ENCODE measurements around the gene KBTBD2.
A peak's percentile ranks its signal among the peaks of the same experiment; 100 is the strongest.
"Not testable (repeated sequence)": the region's sequence is repeated elsewhere in the genome, so short reads cannot be mapped to it uniquely, and the experiment has no call there.

The KBTBD2 gene

GRCh38 chr7:32901629-32902028 lies 10.1 kb upstream of the KBTBD2 start:
- no peaks in the 10 kb centered on the region for H3K36me3 Mint-ChIP-seq
- H3K4me3 Mint-ChIP-seq: no peak overlapping the region
- H3K27ac Mint-ChIP-seq: no peak overlapping the region
- H3K9me3 Mint-ChIP-seq: no peaks in the 10 kb centered on the region
- peaks cover 1% of the 10 kb centered on the region for H3K27me3 Mint-ChIP-seq
- peaks cover 13% of the 10 kb centered on the region for H3K4me1 Mint-ChIP-seq

DNA sequence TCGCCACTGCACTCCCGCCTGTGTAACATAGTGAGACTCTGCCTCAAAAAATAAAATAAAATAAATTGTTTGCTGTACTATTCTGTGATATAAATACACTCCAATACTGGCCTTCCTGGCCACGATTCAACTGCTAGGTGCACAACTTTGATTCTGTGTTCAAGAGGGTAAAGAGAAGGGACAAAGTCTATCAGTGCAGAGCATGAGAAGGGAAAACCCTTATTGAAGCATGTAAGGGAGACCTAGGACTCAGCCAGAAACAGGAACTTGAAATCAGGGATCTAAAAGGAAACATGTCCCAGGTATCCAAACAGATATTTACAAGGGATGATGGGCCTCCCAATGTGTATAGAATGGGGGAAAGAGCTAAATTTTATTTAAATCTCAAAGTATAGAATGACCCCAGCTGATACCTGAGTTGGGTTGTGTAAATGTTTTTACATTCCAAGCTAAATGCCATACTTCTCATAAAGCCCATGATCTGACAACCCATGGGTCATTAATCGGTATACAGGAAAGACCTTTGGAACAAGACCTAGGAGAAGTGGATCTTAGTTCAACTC lies 9.0 kb upstream of the KBTBD2 start:
- H3K4me3 Mint-ChIP-seq: no peak overlapping the region
- H3K27ac Mint-ChIP-seq: no peak overlapping the region
- H3K9me3 Mint-ChIP-seq: no peaks in the 10 kb centered on the region
- H3K4me1 Mint-ChIP-seq: peaks cover 13% of the 10 kb centered on the region
- peaks cover 1% of the 10 kb centered on the region for H3K27me3 Mint-ChIP-seq
- H3K36me3 Mint-ChIP-seq: no peaks in the 10 kb centered on the region

DNA sequence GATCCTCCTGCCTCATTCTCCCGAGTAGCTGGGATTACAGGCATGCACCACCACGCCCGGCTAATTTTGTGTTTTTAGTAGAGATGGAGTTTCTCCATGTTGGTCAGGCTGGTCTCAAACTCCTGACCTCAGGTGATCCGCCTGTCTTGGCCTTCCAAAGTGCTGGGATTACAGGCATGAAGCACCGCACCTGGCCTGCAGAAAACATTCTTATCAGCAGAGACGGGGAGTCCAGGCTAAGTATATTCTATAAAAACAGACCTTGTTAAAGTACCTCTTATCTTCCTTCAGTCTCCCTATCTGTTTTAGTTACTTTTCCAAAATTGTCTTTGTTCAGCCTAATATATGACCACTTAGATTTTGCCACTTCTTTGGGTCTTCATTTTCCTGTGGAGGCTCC lies 5.8 kb upstream of the KBTBD2 start:
- not testable (repeated sequence) for H3K4me3 Mint-ChIP-seq, H3K27ac Mint-ChIP-seq, H3K36me3 Mint-ChIP-seq, H3K27me3 Mint-ChIP-seq, H3K9me3 Mint-ChIP-seq
- H3K4me1 Mint-ChIP-seq: peaks cover 18% of the 10 kb centered on the region

GRCh38 chr7:32896564-32897347 lies 5.2 kb upstream of the KBTBD2 start:
- peaks cover 1% of the 10 kb centered on the region for H3K27me3 Mint-ChIP-seq
- H3K4me1 Mint-ChIP-seq: peaks cover 21% of the 10 kb centered on the region
- H3K27ac Mint-ChIP-seq: no peak overlapping the region
- H3K36me3 Mint-ChIP-seq: no peaks in the 10 kb centered on the region
- no peaks in the 10 kb centered on the region for H3K9me3 Mint-ChIP-seq
- H3K4me3 Mint-ChIP-seq: no peak overlapping the region

DNA sequence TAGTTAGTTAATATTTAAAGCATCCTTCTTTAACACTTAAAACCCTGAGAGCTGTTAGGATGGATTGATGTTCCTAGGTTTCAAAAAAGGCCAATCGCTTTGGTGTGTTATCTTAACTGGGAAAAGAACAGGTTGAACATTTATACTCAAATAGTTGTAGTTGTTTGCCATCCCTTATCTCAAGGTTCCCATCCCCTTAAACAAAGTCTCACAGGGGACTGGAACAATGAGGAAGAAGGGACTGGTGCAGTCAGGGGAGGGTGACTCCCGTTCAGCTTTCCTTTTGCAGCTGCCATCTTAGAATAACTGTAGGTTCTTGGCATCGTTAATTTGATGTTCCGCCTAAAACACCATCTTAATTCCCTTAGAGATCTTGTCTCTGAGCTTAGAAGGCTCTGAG lies 2.6 kb upstream of the KBTBD2 start:
- Mint-ChIP-seq H3K27me3 (peaks cover 1% of the 10 kb centered on the region), H3K9me3 (no peaks in the 10 kb centered on the region), H3K4me3 (no peak overlapping the region), H3K36me3 (no peaks in the 10 kb centered on the region), H3K4me1 (peaks cover 32% of the 10 kb centered on the region), H3K27ac (peak overlapping the region; percentile 8)

- Mint-ChIP-seq H3K9me3 (no peaks in the 10 kb centered on the region), H3K36me3 (no peaks in the 10 kb centered on the region), H3K27ac (peak overlapping the region; percentile 99), H3K27me3 (peaks cover 1% of the 10 kb centered on the region), H3K4me1 (peaks cover 35% of the 10 kb centered on the region), H3K4me3 (no peak overlapping the region)
Measured at GRCh38 chr7:32893722-32894121, 2.2 kb upstream of the KBTBD2 start.

- Mint-ChIP-seq H3K4me1 (peaks cover 40% of the 10 kb centered on the region), H3K27me3 (peaks cover 1% of the 10 kb centered on the region), H3K27ac (peak overlapping the region; percentile 99), H3K4me3 (peak overlapping the region; percentile 93), H3K9me3 (no peaks in the 10 kb centered on the region), H3K36me3 (no peaks in the 10 kb centered on the region)
Measured at GRCh38 chr7:32893207-32893524, 1.6 kb upstream of the KBTBD2 start.

DNA sequence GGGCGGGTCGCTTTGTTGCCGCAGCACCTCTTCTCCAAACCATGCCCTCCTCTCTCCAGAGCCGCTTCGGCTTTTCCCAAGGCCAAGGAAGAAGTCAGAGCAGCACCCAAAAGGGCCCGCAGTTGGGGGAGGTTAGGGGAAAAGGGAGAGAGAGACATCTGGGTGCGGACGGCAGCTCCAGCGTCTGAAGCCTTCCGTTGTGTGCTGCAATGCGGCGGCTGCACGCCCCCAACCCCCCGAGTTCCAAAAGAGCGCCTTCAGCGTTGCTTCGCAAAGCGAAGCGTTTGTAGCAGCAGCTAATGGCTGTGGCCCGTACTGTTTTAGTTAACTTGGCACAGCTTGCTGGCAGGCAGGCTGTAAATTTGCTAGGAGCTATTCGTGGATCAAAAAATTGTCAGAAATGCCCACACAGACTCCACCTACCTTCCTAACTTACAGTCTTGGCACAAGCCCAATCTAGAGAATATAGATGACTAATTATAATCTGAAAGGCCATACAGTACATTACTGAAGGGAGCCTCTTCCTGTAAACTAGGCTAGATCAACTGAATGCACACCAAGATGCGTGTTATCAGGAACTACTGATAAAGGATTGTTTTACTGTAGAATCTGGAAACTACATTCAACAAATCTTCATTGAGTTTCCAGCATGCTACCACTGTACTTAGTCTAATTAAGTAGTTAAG lies 1.1 kb upstream of the KBTBD2 start:
- H3K27ac Mint-ChIP-seq: peak overlapping the region; percentile 99
- H3K27me3 Mint-ChIP-seq: peaks cover 1% of the 10 kb centered on the region
- H3K4me3 Mint-ChIP-seq: peak overlapping the region; percentile 93
- no peaks in the 10 kb centered on the region for H3K9me3 Mint-ChIP-seq
- peaks cover 45% of the 10 kb centered on the region for H3K4me1 Mint-ChIP-seq
- no peaks in the 10 kb centered on the region for H3K36me3 Mint-ChIP-seq

GRCh38 chr7:32891800-32892520 lies 400 bp upstream of the KBTBD2 start:
- Mint-ChIP-seq H3K27me3 (peaks cover under 1% of the 10 kb centered on the region), H3K27ac (peak overlapping the region; percentile 99), H3K9me3 (no peaks in the 10 kb centered on the region), H3K36me3 (no peaks in the 10 kb centered on the region), H3K4me1 (peaks cover 52% of the 10 kb centered on the region), H3K4me3 (peak overlapping the region; percentile 93)

DNA sequence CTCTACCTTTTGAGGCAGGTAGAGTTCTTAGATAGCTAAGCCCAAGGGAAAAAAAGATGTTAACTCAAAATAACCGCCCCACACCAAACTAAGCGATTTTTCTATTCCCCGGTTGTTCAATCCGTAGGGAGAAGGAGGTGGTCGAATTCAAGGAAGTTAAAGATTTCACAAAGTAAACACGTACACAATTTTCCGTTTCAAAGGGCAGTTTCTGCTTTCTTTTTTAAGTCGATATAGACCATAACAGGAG lies 842 bp downstream of the KBTBD2 start:
- H3K4me1 Mint-ChIP-seq: peaks cover 65% of the 10 kb centered on the region
- no peaks in the 10 kb centered on the region for H3K9me3 Mint-ChIP-seq
- H3K36me3 Mint-ChIP-seq: no peaks in the 10 kb centered on the region
- H3K27ac Mint-ChIP-seq: peak overlapping the region; percentile 98
- no peaks in the 10 kb centered on the region for H3K27me3 Mint-ChIP-seq
- peak overlapping the region; percentile 96 for H3K4me3 Mint-ChIP-seq

DNA sequence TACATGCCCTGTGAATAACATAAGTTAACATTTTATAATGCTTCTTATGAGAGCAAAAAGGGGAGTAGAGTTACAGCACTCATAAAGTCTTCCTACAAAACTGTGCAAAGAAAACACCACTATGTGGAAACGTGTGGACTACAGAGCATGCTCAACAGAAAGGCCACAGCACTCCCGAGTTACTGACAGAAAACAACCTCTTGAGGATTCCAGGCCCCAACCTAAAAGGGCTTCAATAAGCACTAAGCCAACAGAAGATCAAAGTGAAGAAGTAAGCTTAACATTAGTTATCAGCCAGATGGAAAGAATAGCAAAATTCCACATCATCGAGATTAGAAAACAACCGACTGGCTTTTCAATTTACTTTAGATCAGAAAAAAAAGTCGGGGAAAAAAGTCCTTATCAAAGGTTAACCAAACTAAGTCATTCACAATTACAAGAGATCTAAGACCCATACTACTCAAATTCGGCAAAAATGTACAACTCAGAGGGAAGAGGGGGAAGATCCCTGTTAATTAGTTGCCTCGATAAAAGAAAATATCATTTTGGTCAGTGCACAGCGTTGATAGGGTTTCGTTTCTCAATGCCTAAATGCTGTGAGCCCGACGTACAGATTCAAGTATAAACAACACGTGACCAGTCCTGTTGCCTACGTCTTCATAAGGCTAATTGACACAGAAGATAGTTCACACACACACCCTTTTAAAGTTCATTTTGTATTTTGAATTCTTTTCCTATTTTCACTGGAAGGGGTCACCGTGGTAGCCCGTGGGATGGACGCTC lies 1.4 kb downstream of the KBTBD2 start:
- Mint-ChIP-seq H3K9me3 (no peaks in the 10 kb centered on the region), H3K27ac (peak overlapping the region; percentile 98), H3K4me3 (peak overlapping the region; percentile 96), H3K27me3 (no peaks in the 10 kb centered on the region), H3K4me1 (peaks cover 70% of the 10 kb centered on the region), H3K36me3 (peaks cover 2% of the 10 kb centered on the region)

GRCh38 chr7:32888505-32888904 lies 3.1 kb downstream of the KBTBD2 start:
- H3K36me3 Mint-ChIP-seq: peaks cover 2% of the 10 kb centered on the region
- H3K27me3 Mint-ChIP-seq: no peaks in the 10 kb centered on the region
- H3K9me3 Mint-ChIP-seq: no peaks in the 10 kb centered on the region
- H3K4me3 Mint-ChIP-seq: peak overlapping the region; percentile 51
- H3K4me1 Mint-ChIP-seq: peaks cover 68% of the 10 kb centered on the region
- H3K27ac Mint-ChIP-seq: peak overlapping the region; percentile 68

- Mint-ChIP-seq H3K4me1 (peaks cover 68% of the 10 kb centered on the region), H3K36me3 (peaks cover 2% of the 10 kb centered on the region), H3K9me3 (no peaks in the 10 kb centered on the region), H3K4me3 (no peak overlapping the region), H3K27ac (no peak overlapping the region), H3K27me3 (no peaks in the 10 kb centered on the region)
Measured at GRCh38 chr7:32887395-32887794, 4.2 kb downstream of the KBTBD2 start.

DNA sequence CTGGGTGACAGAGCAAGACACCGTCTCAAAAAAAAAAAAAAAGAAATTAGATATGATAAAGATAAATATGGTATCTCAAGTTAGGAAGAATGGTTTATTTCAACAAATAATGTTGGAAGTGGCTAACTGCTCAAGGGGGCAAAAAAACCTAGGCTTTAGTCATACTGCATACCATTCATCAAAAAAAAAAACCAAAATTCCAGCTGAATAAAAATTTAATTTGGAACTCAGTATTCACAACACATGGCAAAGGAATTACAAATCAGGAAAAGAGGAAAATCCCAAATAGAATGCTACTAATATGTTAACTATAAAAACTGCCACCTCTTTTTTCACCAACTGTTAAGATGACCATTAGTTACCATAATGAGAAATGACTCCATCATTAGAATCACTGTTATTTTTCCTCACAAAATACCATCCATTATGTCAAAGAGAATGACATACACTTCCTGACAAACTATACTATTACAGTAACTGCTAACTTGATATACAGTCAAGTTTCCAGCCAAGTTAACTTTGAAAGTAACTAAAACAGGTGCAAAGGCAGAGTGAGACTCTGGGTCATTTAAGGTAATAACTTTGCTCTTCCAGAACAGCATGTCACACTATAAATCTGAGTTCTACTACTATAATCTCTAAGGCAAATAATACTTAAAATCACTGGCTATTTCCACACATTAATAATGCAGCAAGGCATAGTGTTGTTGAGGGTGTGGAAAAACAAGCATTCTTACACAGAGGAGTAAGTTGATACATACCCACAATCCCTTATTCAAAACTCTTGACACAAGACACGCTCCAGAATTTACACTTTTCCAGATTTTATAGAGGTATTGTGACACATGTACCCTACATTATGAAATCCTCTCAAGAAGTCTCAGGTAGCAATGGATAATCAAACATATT lies 10.2 kb downstream of the KBTBD2 start:
- no peaks in the 10 kb centered on the region for H3K9me3 Mint-ChIP-seq
- H3K36me3 Mint-ChIP-seq: peaks cover 6% of the 10 kb centered on the region
- peak overlapping the region; percentile 84 for H3K27ac Mint-ChIP-seq
- peaks cover 76% of the 10 kb centered on the region for H3K4me1 Mint-ChIP-seq
- no peak overlapping the region for H3K4me3 Mint-ChIP-seq
- H3K27me3 Mint-ChIP-seq: no peaks in the 10 kb centered on the region

Measured in activated naive CD4-positive, alpha-beta T cell treated with anti-CD3 and anti-CD28 coated beads, Interleukin-2, amount 50 U/mL, for 24 hours (primary cell).